ENCODE data around the gene DGAT2. TPM values are rescaled to one million over a fixed set of nuclear protein-coding genes. Genes with fewer than 3 reads are reported as not detected.

Gene DGAT2
- total RNA-seq, 1 experiment from 2014 or later = 6.4 TPM

GRCh38 chr11:75793966-75794365, 25.4 kb downstream of the DGAT2 start:
- peaks cover 5% of the 10 kb centered on the region for H3K36me3 Mint-ChIP-seq (ENCODE audit: insufficient read depth, unreplicated experiment)
- H3K9me3 Mint-ChIP-seq (ENCODE audit: unreplicated experiment) = no peaks in the 10 kb centered on the region
- no peak for DNase-seq (ENCODE audit: unreplicated experiment)
- H3K4me3 Mint-ChIP-seq (ENCODE audit: unreplicated experiment) = no peak overlapping the region
- H3K4me1 Mint-ChIP-seq (ENCODE audit: insufficient read depth, unreplicated experiment) = peaks cover 14% of the 10 kb centered on the region
- ChIA-PET POLR2A (interaction anchor here (0.8 kb wide), 1 partner anchor 22 kb away, joined by 3 read pairs; no protein-coding TSS in a partner anchor), CTCF (interaction anchor here (0.7 to 3.0 kb wide), 4 partner anchors 9 to 74 kb away, joined by 4 to 18 read pairs (median 4); no protein-coding TSS in a partner anchor)
- TF ChIP-seq CTCF (IDR thresholded peaks at IDR 0.05; ENCODE audit: unreplicated experiment) = no peak
- no peaks in the 10 kb centered on the region for H3K27me3 Mint-ChIP-seq (ENCODE audit: insufficient read depth, unreplicated experiment)
- intact Hi-C loops (cut with micrococcal nuclease) = no loop called here
- H3K27ac Mint-ChIP-seq (ENCODE audit: low read depth, unreplicated experiment) = no peak overlapping the region
- no TSS peak for BruUV-seq (replicated peaks)

- intact Hi-C loops (cut with micrococcal nuclease) = no loop called here
- H3K9me3 Mint-ChIP-seq (ENCODE audit: unreplicated experiment) = no peaks in the 10 kb centered on the region
These were observed 26.9 kb downstream of the DGAT2 start for GRCh38 chr11:75795276-75796090.

GRCh38 chr11:75796091-75796435, 27.5 kb downstream of the DGAT2 start:
- H3K27ac Mint-ChIP-seq (ENCODE audit: low read depth, unreplicated experiment) = no peak overlapping the region
- H3K36me3 Mint-ChIP-seq (ENCODE audit: insufficient read depth, unreplicated experiment) = peaks cover 5% of the 10 kb centered on the region
- no TSS peak for BruUV-seq (replicated peaks)
- POLR2A ChIA-PET = no interaction called here
- H3K27me3 Mint-ChIP-seq (ENCODE audit: insufficient read depth, unreplicated experiment) = no peaks in the 10 kb centered on the region
- no peak for DNase-seq (ENCODE audit: unreplicated experiment)
- intact Hi-C loops (cut with micrococcal nuclease) = no loop called here
- no peak for TF ChIP-seq CTCF (IDR thresholded peaks at IDR 0.05; ENCODE audit: unreplicated experiment)
- CTCF ChIA-PET = no interaction called here
- H3K4me3 Mint-ChIP-seq (ENCODE audit: unreplicated experiment) = no peak overlapping the region
- no peaks in the 10 kb centered on the region for H3K9me3 Mint-ChIP-seq (ENCODE audit: unreplicated experiment)
- H3K4me1 Mint-ChIP-seq (ENCODE audit: insufficient read depth, unreplicated experiment) = peaks cover 13% of the 10 kb centered on the region

More at GRCh38 chr11:75795276-75796090, 26.9 kb downstream of the DGAT2 start:
- H3K27ac Mint-ChIP-seq (ENCODE audit: low read depth, unreplicated experiment) = no peak overlapping the region
- POLR2A ChIA-PET = no interaction called here
- TF ChIP-seq CTCF (IDR thresholded peaks at IDR 0.05; ENCODE audit: unreplicated experiment) = no peak
- no peak for DNase-seq (ENCODE audit: unreplicated experiment)
- H3K4me1 Mint-ChIP-seq (ENCODE audit: insufficient read depth, unreplicated experiment) = peaks cover 14% of the 10 kb centered on the region
- CTCF ChIA-PET = interaction anchor here (0.5 to 3.0 kb wide), 2 partner anchors 7 to 350 kb away, joined by 3 to 18 read pairs; no protein-coding TSS in a partner anchor
- H3K36me3 Mint-ChIP-seq (ENCODE audit: insufficient read depth, unreplicated experiment) = peaks cover 5% of the 10 kb centered on the region
- BruUV-seq (replicated peaks) = no TSS peak
- H3K4me3 Mint-ChIP-seq (ENCODE audit: unreplicated experiment) = no peak overlapping the region
- H3K27me3 Mint-ChIP-seq (ENCODE audit: insufficient read depth, unreplicated experiment) = no peaks in the 10 kb centered on the region

GRCh38 chr11:75797116-75797515, 28.5 kb downstream of the DGAT2 start:
- BruUV-seq (replicated peaks) = no TSS peak
- H3K27me3 Mint-ChIP-seq (ENCODE audit: insufficient read depth, unreplicated experiment) = no peaks in the 10 kb centered on the region
- intact Hi-C loops (cut with micrococcal nuclease) = no loop called here
- CTCF ChIA-PET = interaction anchor here (0.6 to 1.3 kb wide), 3 partner anchors 10 to 521 kb away, joined by 3 to 5 read pairs (median 4); no protein-coding TSS in a partner anchor
- no peak for TF ChIP-seq CTCF (IDR thresholded peaks at IDR 0.05; ENCODE audit: unreplicated experiment)
- H3K36me3 Mint-ChIP-seq (ENCODE audit: insufficient read depth, unreplicated experiment) = no peaks in the 10 kb centered on the region
- H3K27ac Mint-ChIP-seq (ENCODE audit: low read depth, unreplicated experiment) = no peak overlapping the region
- POLR2A ChIA-PET = no interaction called here
- no peaks in the 10 kb centered on the region for H3K9me3 Mint-ChIP-seq (ENCODE audit: unreplicated experiment)
- no peak overlapping the region for H3K4me3 Mint-ChIP-seq (ENCODE audit: unreplicated experiment)
- DNase-seq (ENCODE audit: unreplicated experiment) = no peak
- H3K4me1 Mint-ChIP-seq (ENCODE audit: insufficient read depth, unreplicated experiment) = peaks cover 8% of the 10 kb centered on the region

Data from MCF 10A (cell line).